Prostate gland (tissue), 2 donors: ENCODE measurements around the gene APBA3. TPM values are rescaled to one million over a fixed set of nuclear protein-coding genes. Genes with fewer than 3 reads are reported as not detected.

Source experiments
- DNase-seq: peaks from one replicate; pipeline ENCODE4 v3.0.0-alpha.2; 2019; ENCODE audit warnings: low spot score
- H3K27ac ChIP-seq, 2 donors: fragments of 200-600 bp; sonication (generic); 2 replicates each; pipeline ENCODE4 v1.5.1; 2017 to 2019
- H3K27me3 ChIP-seq: fragments of 200-600 bp; sonication (generic); replicated peaks from 2 replicates; pipeline ENCODE4 v1.5.1; 2019; ENCODE audit not compliant: insufficient read depth
- H3K36me3 ChIP-seq, 2 donors: fragments of 200-600 bp; sonication (generic); 1 replicate in 1 of 2; 2 replicates in 1 of 2; pipeline versions ENCODE4 v1.5.1 to v1.8.1; 2017 to 2019
- H3K4me1 ChIP-seq: fragments of 200-600 bp; sonication (generic); replicated peaks from 2 replicates; pipeline ENCODE4 v1.5.1; 2019
- H3K4me3 ChIP-seq, 2 donors: fragments of 200-600 bp; sonication (generic); 2 replicates each; pipeline ENCODE4 v1.5.1; 2017 to 2019
- H3K9me3 ChIP-seq: fragments of 200-600 bp; sonication (generic); 2 replicates; pipeline ENCODE4 v1.5.1; 2017
- POLR2A ChIP-seq: fragments of 450-650 bp; IDR thresholded peaks from one replicate; pipeline ENCODE4 v1.6.1; 2016; ENCODE audit warnings: antibody characterized with exemption, mild to moderate bottlenecking
- POLR2AphosphoS5 ChIP-seq: sonication (generic); formaldehyde crosslinking; IDR thresholded peaks from one replicate; pipeline ENCODE4 v1.6.1; 2017; ENCODE audit warnings: antibody characterized with exemption
- WGBS: methylation state at CpG from one replicate; pipeline ENCODE4 v1.1.5; 2018; 5-methylcytosine and 5-hydroxymethylcytosine counted together
- intact Hi-C: fragments of 100-400 bp; cut with DNase I; formaldehyde crosslinking; loops from one replicate; pipeline ENCODE4 v1.14.2; 2022
- total RNA-seq, 2 donors: library from RNA; depleted of rRNA; stranded (reverse); fragments of >200 nt; gene quantifications; one replicate each; pipeline ENCODE4 v1.1.0, GENCODE V29; 2016
- TF ChIP-seq, protein P1 (sequence below), 4 experiments: fragments of 200-600 bp in 2 of 4; fragments of 450-650 bp in 2 of 4; sonication (generic) in 2 of 4; IDR thresholded peaks; 1 replicate in 3 of 4; 2 replicates in 1 of 4; pipeline ENCODE4 v1.5.1; 2016 to 2019; ENCODE audit warnings: antibody characterized with exemption in 4 of 4, mild to moderate bottlenecking in 2 of 4, moderate library complexity in 2 of 4

APBA3 gene
- total RNA-seq, 2 donors from 2014 or later, result 45.7 to 63.8 TPM

DNA sequence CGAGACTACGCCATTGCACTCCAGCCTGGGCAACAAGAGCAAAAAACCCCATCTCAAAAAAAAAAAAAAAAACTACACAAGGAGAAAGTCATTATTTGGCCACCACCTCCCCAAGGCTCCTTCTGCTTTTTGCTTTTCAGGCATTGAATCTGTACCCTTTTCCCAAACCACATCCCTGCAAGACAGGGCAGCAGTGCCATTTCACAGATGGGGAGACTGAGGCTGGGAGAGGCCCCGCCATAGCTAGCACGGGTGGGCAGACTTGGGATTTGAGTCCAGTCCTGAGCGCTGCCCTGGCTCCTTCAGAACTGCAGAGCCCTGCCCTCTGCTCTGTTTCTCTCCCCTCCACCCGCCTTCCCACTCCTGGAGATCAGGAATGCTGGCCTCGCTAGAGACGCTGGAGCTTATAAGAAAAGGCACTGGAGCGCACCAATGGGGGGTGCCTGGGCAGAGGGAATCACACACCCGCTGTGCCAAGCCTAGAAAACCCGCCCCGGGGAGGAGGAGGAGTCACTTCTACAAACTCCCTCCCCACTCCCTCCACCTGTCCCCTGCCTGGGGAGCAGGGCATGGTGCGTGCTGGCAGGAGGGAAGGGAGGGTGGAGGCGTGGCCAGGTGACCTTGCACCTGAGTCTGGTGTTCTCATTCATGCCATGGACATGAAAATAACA, 35.7 kb downstream of the APBA3 start:
- H3K36me3 ChIP-seq, result no peaks in the 10 kb centered on the region
- no peak for DNase-seq
- intact Hi-C loops, result no loop called here
- no peaks in the 10 kb centered on the region for H3K27me3 ChIP-seq
- no peak overlapping the region for H3K4me3 ChIP-seq
- WGBS, result 30% methylated on average over 14 of the region's 14 CpGs
- H3K4me1 ChIP-seq, result peaks cover 8% of the 10 kb centered on the region
- TF ChIP-seq, protein P1, sequence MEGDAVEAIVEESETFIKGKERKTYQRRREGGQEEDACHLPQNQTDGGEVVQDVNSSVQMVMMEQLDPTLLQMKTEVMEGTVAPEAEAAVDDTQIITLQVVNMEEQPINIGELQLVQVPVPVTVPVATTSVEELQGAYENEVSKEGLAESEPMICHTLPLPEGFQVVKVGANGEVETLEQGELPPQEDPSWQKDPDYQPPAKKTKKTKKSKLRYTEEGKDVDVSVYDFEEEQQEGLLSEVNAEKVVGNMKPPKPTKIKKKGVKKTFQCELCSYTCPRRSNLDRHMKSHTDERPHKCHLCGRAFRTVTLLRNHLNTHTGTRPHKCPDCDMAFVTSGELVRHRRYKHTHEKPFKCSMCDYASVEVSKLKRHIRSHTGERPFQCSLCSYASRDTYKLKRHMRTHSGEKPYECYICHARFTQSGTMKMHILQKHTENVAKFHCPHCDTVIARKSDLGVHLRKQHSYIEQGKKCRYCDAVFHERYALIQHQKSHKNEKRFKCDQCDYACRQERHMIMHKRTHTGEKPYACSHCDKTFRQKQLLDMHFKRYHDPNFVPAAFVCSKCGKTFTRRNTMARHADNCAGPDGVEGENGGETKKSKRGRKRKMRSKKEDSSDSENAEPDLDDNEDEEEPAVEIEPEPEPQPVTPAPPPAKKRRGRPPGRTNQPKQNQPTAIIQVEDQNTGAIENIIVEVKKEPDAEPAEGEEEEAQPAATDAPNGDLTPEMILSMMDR (IDR thresholded peaks at IDR 0.05), result no peak
- no peak for TF ChIP-seq POLR2A
- TF ChIP-seq POLR2AphosphoS5, result no peak
- no peak overlapping the region for H3K27ac ChIP-seq
- H3K9me3 ChIP-seq, result no peaks in the 10 kb centered on the region

DNA sequence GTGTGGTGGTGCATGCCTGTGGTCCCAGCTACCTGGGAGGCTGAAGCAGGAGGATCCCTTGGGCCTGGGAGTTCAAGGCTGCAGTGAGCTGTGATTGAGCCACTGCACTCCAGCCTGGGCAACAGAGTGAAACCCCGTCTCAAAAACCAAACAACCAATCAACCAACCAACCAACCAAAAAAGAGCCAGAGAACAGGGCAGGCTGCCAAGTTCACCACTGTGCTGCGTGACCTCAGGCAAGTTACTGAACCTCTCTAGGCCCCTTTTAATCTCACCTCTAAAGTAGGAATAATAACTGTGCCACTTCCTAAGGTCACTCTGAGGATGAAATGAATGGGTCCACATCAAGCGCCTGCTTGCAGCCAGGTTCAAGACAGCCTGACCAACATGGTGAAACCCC, 36.4 kb downstream of the APBA3 start:
- Histone ChIP-seq H3K27ac (no peak overlapping the region), H3K4me1 (peaks cover 8% of the 10 kb centered on the region), H3K36me3 (no peaks in the 10 kb centered on the region), H3K4me3 (no peak overlapping the region), H3K27me3 (no peaks in the 10 kb centered on the region), H3K9me3 (no peaks in the 10 kb centered on the region)
- TF ChIP-seq POLR2AphosphoS5, result no peak
- TF ChIP-seq POLR2A, result no peak
- TF ChIP-seq, protein P1 (IDR thresholded peaks at IDR 0.05), result no peak
- DNase-seq, result no peak
- 76% methylated on average over 3 of the region's 3 CpGs for WGBS
- intact Hi-C loops, result no loop called here

DNA sequence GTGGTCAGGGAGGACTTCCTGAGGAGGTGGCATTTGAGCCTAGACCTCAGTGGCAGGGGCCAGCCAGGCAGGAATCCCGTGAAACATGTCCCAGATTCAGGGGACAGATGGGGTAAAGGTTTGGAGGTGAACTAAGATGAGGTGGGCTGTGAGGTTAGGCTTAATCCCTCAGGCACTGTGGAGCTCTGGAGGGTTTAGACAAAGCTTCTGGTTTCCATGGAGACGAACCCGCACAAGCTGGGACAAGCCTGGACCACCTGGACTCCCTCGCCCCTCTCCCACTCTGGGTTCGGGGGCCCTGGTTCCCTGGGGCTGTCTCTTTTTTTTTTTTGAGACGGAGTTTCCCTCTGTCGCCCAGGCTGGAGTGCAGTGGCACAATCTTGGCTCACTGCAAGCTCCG, 37.6 kb downstream of the APBA3 start:
- no peaks in the 10 kb centered on the region for H3K27me3 ChIP-seq

DNA sequence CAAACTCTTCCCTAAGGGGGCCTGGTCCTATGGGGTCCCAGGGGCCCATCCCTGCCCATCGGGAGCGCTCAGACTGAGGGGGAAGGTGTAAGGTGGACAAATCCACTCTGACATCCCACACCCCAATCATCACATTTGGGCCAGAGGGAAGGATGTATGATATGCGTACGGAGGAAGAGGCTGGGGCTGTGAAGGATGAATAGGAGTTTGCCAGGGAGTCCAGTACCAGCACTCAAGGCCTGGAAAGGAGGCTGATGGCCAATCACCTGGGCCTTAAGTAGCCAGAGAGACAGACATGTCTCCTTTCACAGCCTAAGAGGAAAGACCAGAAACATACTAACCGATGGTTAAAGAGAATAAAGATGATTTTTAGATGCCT, 38.4 kb downstream of the APBA3 start:
- Histone ChIP-seq H3K4me3 (no peak overlapping the region), H3K27me3 (no peaks in the 10 kb centered on the region)

More for the DNA sequence above, 37.6 kb downstream of the APBA3 start:
- 25% methylated on average over 8 of the region's 8 CpGs for WGBS
- Histone ChIP-seq H3K4me1 (peaks cover 8% of the 10 kb centered on the region), H3K27ac (no peak overlapping the region), H3K36me3 (no peaks in the 10 kb centered on the region), H3K4me3 (no peak overlapping the region), H3K9me3 (no peaks in the 10 kb centered on the region)
- TF ChIP-seq POLR2A, result no peak
- TF ChIP-seq POLR2AphosphoS5, result no peak
- TF ChIP-seq, protein P1 (IDR thresholded peaks at IDR 0.05), result no peak
- intact Hi-C loops, result no loop called here
- DNase-seq, result no peak

More for the DNA sequence above, 38.4 kb downstream of the APBA3 start:
- WGBS, result 81% methylated on average over 5 of the region's 5 CpGs
- DNase-seq, result no peak
- Histone ChIP-seq H3K36me3 (no peaks in the 10 kb centered on the region), H3K4me1 (peaks cover 8% of the 10 kb centered on the region), H3K27ac (no peak overlapping the region), H3K9me3 (no peaks in the 10 kb centered on the region)
- intact Hi-C loops, result no loop called here
- no peak for TF ChIP-seq POLR2AphosphoS5
- TF ChIP-seq, protein P1 (IDR thresholded peaks at IDR 0.05), result no peak
- no peak for TF ChIP-seq POLR2A
